ENCODE data around the gene BCKDK. TPM values are rescaled to one million over a fixed set of nuclear protein-coding genes. Genes with fewer than 3 reads are reported as not detected.
A peak's percentile ranks its signal among the peaks of the same experiment; 100 is the strongest.

Gene BCKDK
- total RNA-seq, 1 donor: 39.5 TPM

DNA sequence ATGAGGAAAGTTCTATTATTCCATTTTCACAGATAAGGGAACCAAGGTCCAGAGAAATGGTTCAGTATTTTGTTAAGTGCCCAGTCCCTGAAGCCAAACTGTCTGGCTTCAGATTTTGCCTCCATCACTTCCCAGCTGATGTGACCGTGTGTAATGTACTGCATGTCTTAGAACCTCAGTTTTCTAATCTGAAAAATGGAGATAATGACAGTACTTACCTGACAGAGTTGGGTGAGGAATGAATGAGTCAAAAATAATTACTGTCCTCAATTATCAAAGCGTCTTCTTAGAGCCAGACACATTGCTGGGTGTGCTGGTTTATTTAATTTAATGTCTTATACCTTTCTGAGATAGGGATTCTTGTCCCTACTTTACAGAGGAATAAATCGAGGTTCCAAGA, 40.8 kb upstream of the BCKDK start:
- DNase-seq (ENCODE audit: low read depth): no peak
- no peak overlapping the region for H3K4me3 ChIP-seq (ENCODE audit: low read depth, low read length)
- TF ChIP-seq, protein P1, sequence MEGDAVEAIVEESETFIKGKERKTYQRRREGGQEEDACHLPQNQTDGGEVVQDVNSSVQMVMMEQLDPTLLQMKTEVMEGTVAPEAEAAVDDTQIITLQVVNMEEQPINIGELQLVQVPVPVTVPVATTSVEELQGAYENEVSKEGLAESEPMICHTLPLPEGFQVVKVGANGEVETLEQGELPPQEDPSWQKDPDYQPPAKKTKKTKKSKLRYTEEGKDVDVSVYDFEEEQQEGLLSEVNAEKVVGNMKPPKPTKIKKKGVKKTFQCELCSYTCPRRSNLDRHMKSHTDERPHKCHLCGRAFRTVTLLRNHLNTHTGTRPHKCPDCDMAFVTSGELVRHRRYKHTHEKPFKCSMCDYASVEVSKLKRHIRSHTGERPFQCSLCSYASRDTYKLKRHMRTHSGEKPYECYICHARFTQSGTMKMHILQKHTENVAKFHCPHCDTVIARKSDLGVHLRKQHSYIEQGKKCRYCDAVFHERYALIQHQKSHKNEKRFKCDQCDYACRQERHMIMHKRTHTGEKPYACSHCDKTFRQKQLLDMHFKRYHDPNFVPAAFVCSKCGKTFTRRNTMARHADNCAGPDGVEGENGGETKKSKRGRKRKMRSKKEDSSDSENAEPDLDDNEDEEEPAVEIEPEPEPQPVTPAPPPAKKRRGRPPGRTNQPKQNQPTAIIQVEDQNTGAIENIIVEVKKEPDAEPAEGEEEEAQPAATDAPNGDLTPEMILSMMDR (IDR thresholded peaks at IDR 0.05; ENCODE audit: insufficient read depth, low read length): no peak

DNA sequence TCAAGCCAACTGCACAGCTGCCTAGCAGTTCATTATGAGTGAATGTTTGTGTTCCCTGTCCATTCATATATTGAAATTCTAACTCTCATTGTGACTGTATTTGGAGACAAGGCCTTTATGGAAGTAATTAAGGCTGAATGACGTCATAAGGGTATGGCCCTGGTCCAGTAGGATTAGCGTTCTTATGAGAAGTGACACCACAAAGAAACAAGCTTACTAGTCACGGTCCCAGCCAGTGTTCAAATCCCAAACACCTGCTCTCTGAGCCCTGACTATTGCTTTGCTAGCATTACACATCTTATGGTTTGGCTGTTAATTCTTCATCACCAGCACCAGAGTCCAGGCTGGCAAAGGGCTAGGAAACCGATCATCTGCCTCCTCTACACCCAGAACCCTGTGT, 36.3 kb upstream of the BCKDK start:
- peak overlapping the region; percentile 82 for H3K4me3 ChIP-seq (ENCODE audit: low read depth, low read length)
- TF ChIP-seq, protein P1 (IDR thresholded peaks at IDR 0.05; ENCODE audit: insufficient read depth, low read length): no peak
- DNase-seq (ENCODE audit: low read depth): peak; percentile 89

DNA sequence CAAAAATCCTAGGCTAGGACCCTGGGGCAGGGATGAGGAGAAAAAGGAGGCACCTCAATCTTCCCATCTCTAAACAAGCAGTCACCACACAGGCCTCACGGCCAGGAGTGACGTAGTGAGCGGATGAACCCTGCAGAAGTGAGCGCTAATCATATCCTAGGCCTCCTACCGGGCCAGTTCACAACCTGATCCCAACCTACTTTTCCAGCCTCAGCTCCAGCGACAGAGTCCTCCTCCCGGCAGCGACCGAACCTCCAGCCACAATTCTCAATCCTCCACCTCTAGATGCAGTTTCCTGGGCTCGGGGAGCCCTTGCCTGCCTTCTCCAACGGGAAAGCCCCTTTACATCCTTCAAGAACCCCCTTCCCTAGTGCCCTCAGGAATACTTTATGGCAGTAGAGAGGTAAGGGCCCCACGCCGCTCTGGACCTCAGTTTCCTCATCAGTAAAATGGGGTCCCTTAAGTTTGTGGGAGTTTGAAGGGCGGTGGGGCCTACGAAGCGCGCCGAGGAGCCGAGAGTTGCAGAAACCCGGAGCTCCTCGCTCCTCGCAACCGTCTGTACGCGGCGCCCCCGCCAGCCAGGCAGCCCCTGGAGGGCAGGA, 35.5 kb upstream of the BCKDK start:
- peak overlapping the region; percentile 82 for H3K4me3 ChIP-seq (ENCODE audit: low read depth, low read length)
- peak; percentile 42 for DNase-seq (ENCODE audit: low read depth)
- TF ChIP-seq, protein P1 (IDR thresholded peaks at IDR 0.05; ENCODE audit: insufficient read depth, low read length): no peak

DNA sequence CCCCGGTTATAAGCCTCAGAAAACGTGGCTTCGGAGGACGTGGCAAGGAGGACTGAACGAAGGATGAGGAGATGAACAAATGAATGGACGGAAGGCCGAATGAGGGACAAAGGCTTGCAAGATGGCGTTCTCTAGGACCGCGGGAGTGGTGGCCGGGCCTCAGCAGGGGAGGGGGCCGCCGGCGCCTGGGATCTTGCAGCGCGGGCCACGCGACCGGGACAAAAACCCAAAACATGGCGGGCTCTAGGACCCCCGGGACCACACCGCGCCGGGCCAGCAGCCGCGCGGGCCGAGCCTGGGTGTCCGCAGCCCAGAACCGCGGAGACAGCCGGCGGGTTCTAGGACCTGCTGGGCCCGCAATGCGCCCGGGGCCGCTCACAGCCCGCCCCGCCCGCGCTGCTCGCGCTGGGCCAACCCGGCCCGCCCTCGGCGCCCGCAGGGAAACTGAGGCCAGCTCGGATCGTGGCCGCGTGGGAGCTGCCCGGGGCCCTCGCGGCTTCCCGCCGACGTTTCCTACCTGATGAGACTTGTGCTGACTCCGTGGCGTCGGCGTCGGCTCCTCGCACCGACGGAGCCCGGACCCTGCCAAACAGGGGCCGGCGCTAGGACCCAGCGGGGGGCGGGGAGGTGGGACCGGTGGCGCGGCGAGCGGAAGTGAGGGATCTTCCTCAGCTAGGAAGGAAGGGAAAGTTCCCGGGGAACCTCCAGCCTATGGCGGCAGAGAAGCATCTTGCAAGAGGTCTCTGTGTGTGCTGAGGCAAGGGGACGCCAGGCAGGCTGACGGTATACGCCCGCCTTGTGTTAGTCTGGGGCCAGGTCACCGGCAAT, 34.8 kb upstream of the BCKDK start:
- DNase-seq (ENCODE audit: low read depth): peak; percentile 88
- TF ChIP-seq, protein P1 (IDR thresholded peaks at IDR 0.05; ENCODE audit: insufficient read depth, low read length): no peak
- H3K4me3 ChIP-seq (ENCODE audit: low read depth, low read length): peak overlapping the region; percentile 82

DNA sequence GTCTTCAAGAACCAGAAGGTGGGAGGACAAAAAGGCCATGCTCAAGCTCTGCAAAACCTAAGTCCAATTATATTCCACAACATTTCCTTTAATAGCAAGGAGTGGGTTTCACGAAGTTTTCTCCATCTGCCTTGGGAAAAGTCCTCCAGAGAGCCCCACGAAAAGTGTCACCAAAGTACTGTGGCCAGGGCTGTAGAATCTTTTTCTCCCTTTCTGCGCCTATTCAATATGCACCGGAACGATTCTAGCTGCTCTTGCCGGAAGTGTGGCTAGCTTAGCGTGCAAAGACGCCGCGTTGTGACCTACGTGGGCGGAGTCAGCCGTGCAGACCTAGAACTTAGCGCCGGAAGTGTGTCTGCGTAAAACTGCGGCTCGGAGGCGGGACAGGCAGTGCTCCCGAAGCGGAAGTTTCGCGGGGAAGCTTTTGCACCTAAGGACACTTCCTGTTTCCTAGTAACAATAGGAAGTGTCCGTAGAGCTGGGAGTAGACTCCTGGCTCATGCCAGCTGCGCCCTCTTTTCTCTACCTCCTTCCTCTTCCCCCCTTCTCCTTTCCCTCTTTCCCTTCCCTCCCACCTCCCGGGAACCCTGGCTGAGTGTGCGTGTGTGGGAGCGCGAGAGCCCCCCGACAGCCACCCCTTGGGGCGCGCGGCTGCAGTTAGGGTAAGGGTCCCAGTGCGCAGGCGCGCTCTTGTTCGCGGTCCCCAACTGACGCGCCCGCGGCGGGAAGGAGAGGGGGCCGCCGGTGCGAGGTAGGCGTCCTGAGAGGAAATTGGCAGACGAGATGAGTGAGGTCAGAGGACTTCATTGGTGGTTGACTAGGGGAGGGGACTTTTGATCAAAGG, 34.0 kb upstream of the BCKDK start, which contains the start of the genes ZNF646 and ZNF668:
Gene ZNF646 (plus strand): TSS at position 453 of the 844 bp plus-strand sequence. CDS start 1,903 bp downstream, outside the sequence.
Gene ZNF668 (minus strand): TSS at position 271 of the 844 bp plus-strand sequence. CDS start 9,781 bp downstream, outside the sequence.
- peak within 1 kb of the TSS; percentile 82 for H3K4me3 ChIP-seq (ENCODE audit: low read depth, low read length)
- TF ChIP-seq, protein P1 (IDR thresholded peaks at IDR 0.05; ENCODE audit: insufficient read depth, low read length): no peak
- peak; percentile 99 for DNase-seq (ENCODE audit: low read depth)

DNA sequence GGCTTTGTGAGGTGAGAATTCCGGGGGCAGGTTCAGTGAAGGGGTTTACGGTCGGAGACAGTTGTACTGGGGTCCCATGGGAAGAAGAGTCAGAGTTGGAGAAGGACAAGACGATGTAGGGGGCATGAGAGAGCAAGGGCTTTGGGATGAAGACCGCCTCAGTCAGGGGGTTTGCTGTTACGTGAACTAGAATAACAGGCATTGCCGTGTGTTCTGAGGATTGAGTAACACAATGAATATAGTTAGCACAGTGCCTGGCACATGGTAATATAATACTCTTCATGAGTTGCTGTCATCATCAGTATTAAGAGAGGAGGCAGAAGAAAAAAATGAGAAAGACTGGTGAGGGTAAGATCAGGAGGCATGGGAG, 33.4 kb upstream of the BCKDK start:
- TF ChIP-seq, protein P1 (IDR thresholded peaks at IDR 0.05; ENCODE audit: insufficient read depth, low read length): peak; percentile 4
- DNase-seq (ENCODE audit: low read depth): no peak
- peak overlapping the region; percentile 82 for H3K4me3 ChIP-seq (ENCODE audit: low read depth, low read length)

All from fibroblast of the aortic adventitia (primary cell).